WTC11 (cell line): Measurements from ENCODE around the gene KCNG1. TPM values are rescaled to one million over a fixed set of nuclear protein-coding genes. Genes with fewer than 3 reads are reported as not detected.

Experiments used
- ATAC-seq: fragments of 200-7000 bp; cut with Tn5 transposase; 2 replicates; pipeline ENCODE4 v1.10.0; 2021; ENCODE audit warnings: mild to moderate bottlenecking, moderate library complexity
- Bru-seq: library from RNA; stranded (reverse); fragments of 400-500 nt; gene quantifications from one replicate; lab custom pipeline; 2021; lab: Mats Ljungman, UMichigan
- CTCF ChIA-PET: fragments of 300-600 bp; sonication (Branson Sonifier 250); formaldehyde crosslinking; loops from one replicate; lab custom pipeline; 2021; ENCODE audit warnings: antibody characterized with exemption; lab: Charles Lee
- POLR2A ChIA-PET: fragments of 350-600 bp; sonication (Branson Sonifier 250); formaldehyde crosslinking; loops from one replicate; lab custom pipeline; 2021; ENCODE audit warnings: antibody characterized with exemption; lab: Charles Lee
- DNase-seq: peaks from one replicate; pipeline ENCODE4 v3.0.0; 2021; ENCODE audit warnings: low spot score
- H3K27ac Mint-ChIP-seq: 2 replicates; pipeline ENCODE4 v1.8.0; 2021; ENCODE audit warnings: mixed read lengths
- H3K27me3 Mint-ChIP-seq: 2 replicates; pipeline ENCODE4 v1.8.0; 2021; ENCODE audit warnings: low read depth, mild to moderate bottlenecking, moderate library complexity, mixed read lengths
- H3K36me3 Mint-ChIP-seq: 2 replicates; pipeline ENCODE4 v1.8.0; 2021; ENCODE audit warnings: mixed read lengths
- H3K4me1 Mint-ChIP-seq: 2 replicates; pipeline ENCODE4 v1.8.0; 2022; ENCODE audit warnings: mixed read lengths
- H3K4me3 Mint-ChIP-seq: 2 replicates; pipeline ENCODE4 v1.8.0; 2021; ENCODE audit warnings: mild to moderate bottlenecking, moderate library complexity, mixed read lengths
- H3K9me3 Mint-ChIP-seq: 2 replicates; pipeline ENCODE4 v1.8.0; 2021; ENCODE audit warnings: mixed read lengths
- ATF1 ChIP-seq: sonication (generic); formaldehyde crosslinking; IDR thresholded peaks from 2 replicates; pipeline ENCODE4 v1.8.1; 2023; ENCODE audit warnings: mild to moderate bottlenecking, moderate library complexity, missing genetic modification reagents
- CBFB ChIP-seq: sonication (generic); formaldehyde crosslinking; IDR thresholded peaks from 2 replicates; pipeline ENCODE4 v1.8.1; 2022; ENCODE audit warnings: mild to moderate bottlenecking, low read depth, missing genetic modification reagents
- CREM ChIP-seq: sonication (generic); formaldehyde crosslinking; IDR thresholded peaks from 2 replicates; pipeline ENCODE4 v1.8.1; 2022; ENCODE audit warnings: mild to moderate bottlenecking, missing genetic modification reagents, moderate library complexity
- CTCF ChIP-seq: fragments of 200-600 bp; IDR thresholded peaks from 2 replicates; pipeline ENCODE4 v1.8.0; 2022; ENCODE audit warnings: antibody characterized with exemption
- E2F5 ChIP-seq: sonication (generic); formaldehyde crosslinking; IDR thresholded peaks from 2 replicates; pipeline ENCODE4 v1.8.1; 2022; ENCODE audit warnings: mild to moderate bottlenecking, moderate library complexity, missing genetic modification reagents
- EMX1 ChIP-seq: fragments of 250-450 bp; sonication (Bioruptor Pico); IDR thresholded peaks from 2 replicates; pipeline ENCODE4 v1.8.0; 2021; ENCODE audit warnings: mild to moderate bottlenecking
- ETV6 ChIP-seq: sonication (generic); formaldehyde crosslinking; IDR thresholded peaks from 2 replicates; pipeline ENCODE4 v1.8.1; 2022; ENCODE audit warnings: mild to moderate bottlenecking, missing genetic modification reagents
- FOXK1 ChIP-seq: sonication (generic); formaldehyde crosslinking; IDR thresholded peaks from 2 replicates; pipeline ENCODE4 v1.8.0; 2022; ENCODE audit warnings: mild to moderate bottlenecking, moderate library complexity, missing genetic modification reagents
- GABPB1 ChIP-seq: sonication (generic); formaldehyde crosslinking; IDR thresholded peaks from 2 replicates; pipeline ENCODE4 v1.8.1; 2023; ENCODE audit warnings: mild to moderate bottlenecking, missing genetic modification reagents
- GRHL2 ChIP-seq: fragments of 250-450 bp; sonication (Bioruptor Pico); IDR thresholded peaks from 2 replicates; pipeline ENCODE4 v1.8.0; 2022; ENCODE audit warnings: mild to moderate bottlenecking, moderate library complexity; ENCODE audit not compliant: insufficient replicate concordance, severe bottlenecking
- IRF1 ChIP-seq: sonication (generic); formaldehyde crosslinking; IDR thresholded peaks from 2 replicates; pipeline ENCODE4 v1.8.0; 2023; ENCODE audit warnings: missing genetic modification reagents
- IRF2 ChIP-seq: sonication (generic); formaldehyde crosslinking; IDR thresholded peaks from 2 replicates; pipeline ENCODE4 v1.8.0; 2022; ENCODE audit warnings: low read depth, missing genetic modification reagents, borderline replicate concordance
- JAZF1 ChIP-seq: fragments of 250-450 bp; sonication (Bioruptor Pico); IDR thresholded peaks from 2 replicates; pipeline ENCODE4 v1.9.0; 2021; ENCODE audit warnings: moderate library complexity, mild to moderate bottlenecking, inconsistent platforms
- MYBL2 ChIP-seq: sonication (generic); formaldehyde crosslinking; IDR thresholded peaks from 2 replicates; pipeline ENCODE4 v1.8.1; 2023; ENCODE audit warnings: mild to moderate bottlenecking, moderate library complexity, missing genetic modification reagents
- OVOL2 ChIP-seq: fragments of 250-450 bp; sonication (Bioruptor Pico); IDR thresholded peaks from 2 replicates; pipeline ENCODE4 v1.9.0; 2021; ENCODE audit warnings: mild to moderate bottlenecking, borderline replicate concordance
- SOX15 ChIP-seq: fragments of 250-450 bp; sonication (Bioruptor Pico); IDR thresholded peaks from 2 replicates; pipeline ENCODE4 v1.9.0; 2021; ENCODE audit warnings: mild to moderate bottlenecking
- TP53 ChIP-seq: sonication (generic); formaldehyde crosslinking; IDR thresholded peaks from 2 replicates; pipeline ENCODE4 v1.8.1; 2023; ENCODE audit warnings: mild to moderate bottlenecking, missing genetic modification reagents
- ZNF317 ChIP-seq: sonication (generic); formaldehyde crosslinking; IDR thresholded peaks from 2 replicates; pipeline ENCODE4 v1.8.1; 2023; ENCODE audit warnings: low read depth, mild to moderate bottlenecking, moderate library complexity, missing genetic modification reagents, borderline replicate concordance
- ZNF416 ChIP-seq: fragments of 250-450 bp; sonication (Bioruptor Pico); IDR thresholded peaks from 2 replicates; pipeline ENCODE4 v1.9.0; 2021; ENCODE audit warnings: mild to moderate bottlenecking, inconsistent platforms
- ZNF425 ChIP-seq: fragments of 250-450 bp; sonication (Bioruptor Pico); conservative IDR thresholded peaks from 2 replicates; pipeline ENCODE4 v1.9.0; 2021; ENCODE audit warnings: mild to moderate bottlenecking
- ZNF512 ChIP-seq: sonication (generic); formaldehyde crosslinking; IDR thresholded peaks from 2 replicates; pipeline ENCODE4 v1.8.1; 2022; ENCODE audit warnings: missing genetic modification reagents, borderline replicate concordance
- ZNF671 ChIP-seq: fragments of 250-450 bp; sonication (Bioruptor Pico); IDR thresholded peaks from 2 replicates; pipeline ENCODE4 v1.8.0; 2021; ENCODE audit warnings: mild to moderate bottlenecking
- long read RNA-seq, 3 experiments: library from RNA in 1 of 3; library from capped mRNA in 1 of 3; library from polyadenylated mRNA in 1 of 3; unstranded in 2 of 3; stranded (forward) in 1 of 3; transcript quantifications; one replicate each; pipeline ENCODE4 v2.0.0, GENCODE V29; 2021
- total RNA-seq: library from RNA; stranded (reverse); gene quantifications from 3 replicates; pipeline ENCODE4 v1.2.3, GENCODE V29; 2021
- TF ChIP-seq, protein P1 (sequence below): fragments of 250-450 bp; sonication (Bioruptor Pico); IDR thresholded peaks from 2 replicates; pipeline ENCODE4 v2.1.2; 2022; ENCODE audit warnings: mild to moderate bottlenecking, moderate library complexity
- TF ChIP-seq, protein P2 (sequence below): fragments of 250-450 bp; sonication (Bioruptor Pico); IDR thresholded peaks from 2 replicates; pipeline ENCODE4 v1.8.0; 2021; ENCODE audit warnings: mild to moderate bottlenecking
- TF ChIP-seq, protein P3 (sequence below): sonication (generic); formaldehyde crosslinking; IDR thresholded peaks from 2 replicates; pipeline ENCODE4 v1.8.1; 2023; ENCODE audit warnings: mild to moderate bottlenecking, missing genetic modification reagents

Gene KCNG1
- total RNA-seq (31.2 to 34.6 TPM (median 31.6 TPM) in 3 replicates), Bru-seq, nascent RNA (percentile 80 among the genes with signal in this experiment)
- long read RNA-seq, experiment 1, transcript KCNG1-201 (3 exons, 2,211 nt) = major isoform, 27 of 106 reads
- long read RNA-seq, experiment 1, partial matches to known transcripts = 8 of 106 reads
- long read RNA-seq, experiment 1, other reads (novel, unspliced or antisense) = 68 of 106 reads
- long read RNA-seq, experiment 2, transcript KCNG1-201 (3 exons, 2,211 nt) = major isoform, 6 of 43 reads
- long read RNA-seq, experiment 2, partial matches to known transcripts = 15 of 43 reads
- long read RNA-seq, experiment 2, other reads (novel, unspliced or antisense) = 22 of 43 reads
- long read RNA-seq, experiment 3 = 0 reads

DNA sequence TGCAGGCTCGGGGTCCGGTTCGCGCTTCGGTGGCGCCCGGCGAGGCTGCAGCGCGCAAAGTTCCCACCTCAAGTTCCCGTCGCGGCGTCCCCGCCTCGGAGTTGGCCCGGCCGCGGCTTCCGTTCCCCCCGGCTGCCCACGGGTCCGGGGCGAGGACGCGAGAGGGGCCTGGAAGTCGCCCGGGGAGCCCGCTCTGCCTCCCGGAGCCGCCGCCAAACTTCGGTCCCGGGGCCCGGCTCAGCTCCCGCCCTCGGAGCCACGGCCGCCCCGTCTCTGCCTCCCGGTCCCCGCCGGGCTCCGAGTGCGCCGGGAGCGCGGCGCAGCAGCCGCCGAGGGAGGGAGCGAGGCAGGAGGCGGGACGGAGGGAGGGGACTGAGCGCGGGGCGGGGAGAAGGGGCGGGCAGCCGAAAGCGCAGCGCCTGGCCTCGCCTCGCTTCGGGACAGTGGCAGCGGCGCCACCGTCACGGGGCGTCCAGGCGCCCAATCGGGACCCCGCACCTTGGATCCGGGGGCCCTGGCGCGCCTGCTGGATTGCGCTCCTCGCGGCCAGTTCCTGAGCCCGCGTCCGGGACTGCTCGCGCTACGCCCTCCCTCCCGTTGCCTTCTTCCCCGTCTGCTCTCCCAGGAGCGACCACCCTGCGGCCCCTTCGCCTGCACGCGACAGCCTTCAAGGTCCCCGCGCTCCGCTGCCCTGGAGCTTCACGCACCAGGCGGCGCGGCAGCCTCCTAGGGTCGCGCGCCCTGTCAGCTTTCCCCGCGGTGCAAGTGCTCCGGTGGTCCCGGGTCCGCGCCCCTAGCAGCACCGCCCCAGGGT lies at the start of gene KCNG1:
KCNG1 (minus strand) TSS at position 305 of the 814 bp plus-strand sequence. CDS start 12,769 bp downstream, outside the sequence.
- Mint-ChIP-seq H3K9me3 (no peaks in the 10 kb centered on the region), H3K4me1 (peaks cover 36% of the 10 kb centered on the region), H3K27me3 (peaks cover 49% of the 10 kb centered on the region), H3K27ac (no peak within 1 kb of the TSS), H3K36me3 (peaks cover 5% of the 10 kb centered on the region), H3K4me3 (peak within 1 kb of the TSS; percentile 72)
- ChIA-PET CTCF (interaction anchor here (0.7 to 4.7 kb wide), 6 partner anchors 8 to 363 kb away, joined by 3 to 21 read pairs (median 5); no protein-coding TSS in a partner anchor), POLR2A (no interaction called here)
- peak; percentile 82 for ATAC-seq
- peak; percentile 79 for DNase-seq
- TF ChIP-seq OVOL2 (CRISPR knock-in tag) (no peak), ETV6 (CRISPR knock-in tag) (peak; percentile 74), GRHL2 (CRISPR knock-in tag) (no peak), ATF1 (no peak), TP53 (no peak; the same call in 1 of the 2 replicates), CREM (CRISPR knock-in tag) (peak; percentile 69; the same call in 1 of the 2 replicates), EMX1 (no peak), ZNF425 (no peak), CBFB (no peak), IRF1 (CRISPR knock-in tag) (peak; percentile 60; the same call in 1 of the 2 replicates), ZNF317 (no peak; the same call in 1 of the 2 replicates), GABPB1 (CRISPR knock-in tag) (no peak), E2F5 (CRISPR knock-in tag) (peak; percentile 94), SOX15 (CRISPR knock-in tag) (no peak), ZNF512 (CRISPR knock-in tag) (no peak), FOXK1 (CRISPR knock-in tag) (peak; percentile 54; the same call in 1 of the 2 replicates), ZNF416 (CRISPR knock-in tag) (no peak), ZNF671 (CRISPR knock-in tag) (no peak), JAZF1 (CRISPR knock-in tag) (no peak), IRF2 (CRISPR knock-in tag) (0 out of 2 replicates have a peak, but pooled peaks have one; percentile 20), MYBL2 (CRISPR knock-in tag) (peak; percentile 69), CTCF (no peak)
- TF ChIP-seq, protein P1, sequence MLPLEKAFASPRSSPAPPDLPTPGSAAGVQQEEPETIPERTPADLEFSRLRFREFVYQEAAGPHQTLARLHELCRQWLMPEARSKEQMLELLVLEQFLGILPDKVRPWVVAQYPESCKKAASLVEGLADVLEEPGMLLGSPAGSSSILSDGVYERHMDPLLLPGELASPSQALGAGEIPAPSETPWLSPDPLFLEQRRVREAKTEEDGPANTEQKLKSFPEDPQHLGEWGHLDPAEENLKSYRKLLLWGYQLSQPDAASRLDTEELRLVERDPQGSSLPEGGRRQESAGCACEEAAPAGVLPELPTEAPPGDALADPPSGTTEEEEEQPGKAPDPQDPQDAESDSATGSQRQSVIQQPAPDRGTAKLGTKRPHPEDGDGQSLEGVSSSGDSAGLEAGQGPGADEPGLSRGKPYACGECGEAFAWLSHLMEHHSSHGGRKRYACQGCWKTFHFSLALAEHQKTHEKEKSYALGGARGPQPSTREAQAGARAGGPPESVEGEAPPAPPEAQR (CRISPR knock-in tag) = no peak
- TF ChIP-seq, protein P2, sequence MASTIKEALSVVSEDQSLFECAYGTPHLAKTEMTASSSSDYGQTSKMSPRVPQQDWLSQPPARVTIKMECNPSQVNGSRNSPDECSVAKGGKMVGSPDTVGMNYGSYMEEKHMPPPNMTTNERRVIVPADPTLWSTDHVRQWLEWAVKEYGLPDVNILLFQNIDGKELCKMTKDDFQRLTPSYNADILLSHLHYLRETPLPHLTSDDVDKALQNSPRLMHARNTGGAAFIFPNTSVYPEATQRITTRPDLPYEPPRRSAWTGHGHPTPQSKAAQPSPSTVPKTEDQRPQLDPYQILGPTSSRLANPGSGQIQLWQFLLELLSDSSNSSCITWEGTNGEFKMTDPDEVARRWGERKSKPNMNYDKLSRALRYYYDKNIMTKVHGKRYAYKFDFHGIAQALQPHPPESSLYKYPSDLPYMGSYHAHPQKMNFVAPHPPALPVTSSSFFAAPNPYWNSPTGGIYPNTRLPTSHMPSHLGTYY (CRISPR knock-in tag) = no peak
- TF ChIP-seq, protein P3, sequence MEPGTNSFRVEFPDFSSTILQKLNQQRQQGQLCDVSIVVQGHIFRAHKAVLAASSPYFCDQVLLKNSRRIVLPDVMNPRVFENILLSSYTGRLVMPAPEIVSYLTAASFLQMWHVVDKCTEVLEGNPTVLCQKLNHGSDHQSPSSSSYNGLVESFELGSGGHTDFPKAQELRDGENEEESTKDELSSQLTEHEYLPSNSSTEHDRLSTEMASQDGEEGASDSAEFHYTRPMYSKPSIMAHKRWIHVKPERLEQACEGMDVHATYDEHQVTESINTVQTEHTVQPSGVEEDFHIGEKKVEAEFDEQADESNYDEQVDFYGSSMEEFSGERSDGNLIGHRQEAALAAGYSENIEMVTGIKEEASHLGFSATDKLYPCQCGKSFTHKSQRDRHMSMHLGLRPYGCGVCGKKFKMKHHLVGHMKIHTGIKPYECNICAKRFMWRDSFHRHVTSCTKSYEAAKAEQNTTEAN (CRISPR knock-in tag) = peak; percentile 56; the same call in 1 of the 2 replicates
